HL-60/S4 treated with phorbol 12-myristate 13-acetate at 8.2 ng/mL for 4 days and 3 days (cell line): Measurements from ENCODE around the gene TAP1.

ENCODE experiments used
- in situ Hi-C: fragments of 300-500 bp; cut with MboI; formaldehyde crosslinking; loops from 2 replicates; pipeline ENCODE4 v1.15.0; 2022; ENCODE audit warnings: low sequenced_read_pairs

The TAP1 gene

DNA sequence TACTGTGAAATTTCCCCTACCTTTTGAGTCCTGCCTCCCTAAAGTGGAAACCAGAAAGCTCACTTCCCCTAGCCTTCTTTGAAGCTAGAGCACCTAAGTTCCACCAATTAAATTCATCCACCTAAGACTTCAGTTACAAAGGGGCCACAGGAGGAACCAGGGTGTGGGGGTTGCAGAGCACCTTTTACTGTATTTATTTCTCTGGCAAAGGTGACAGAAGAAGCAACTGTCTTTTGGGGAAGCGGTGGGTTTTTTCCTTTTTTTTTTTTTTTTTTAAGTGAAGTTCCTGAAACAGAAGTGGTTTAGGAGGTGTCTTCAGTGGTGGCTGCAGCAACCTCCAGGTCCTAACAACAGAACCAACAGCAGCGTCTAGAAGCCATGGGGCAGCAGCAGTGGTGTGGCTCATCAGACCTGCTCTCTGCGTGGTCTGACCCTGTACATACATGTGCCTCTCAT is 13.5 kb upstream of the TAP1 start:
- in situ Hi-C loops = no loop called here

DNA sequence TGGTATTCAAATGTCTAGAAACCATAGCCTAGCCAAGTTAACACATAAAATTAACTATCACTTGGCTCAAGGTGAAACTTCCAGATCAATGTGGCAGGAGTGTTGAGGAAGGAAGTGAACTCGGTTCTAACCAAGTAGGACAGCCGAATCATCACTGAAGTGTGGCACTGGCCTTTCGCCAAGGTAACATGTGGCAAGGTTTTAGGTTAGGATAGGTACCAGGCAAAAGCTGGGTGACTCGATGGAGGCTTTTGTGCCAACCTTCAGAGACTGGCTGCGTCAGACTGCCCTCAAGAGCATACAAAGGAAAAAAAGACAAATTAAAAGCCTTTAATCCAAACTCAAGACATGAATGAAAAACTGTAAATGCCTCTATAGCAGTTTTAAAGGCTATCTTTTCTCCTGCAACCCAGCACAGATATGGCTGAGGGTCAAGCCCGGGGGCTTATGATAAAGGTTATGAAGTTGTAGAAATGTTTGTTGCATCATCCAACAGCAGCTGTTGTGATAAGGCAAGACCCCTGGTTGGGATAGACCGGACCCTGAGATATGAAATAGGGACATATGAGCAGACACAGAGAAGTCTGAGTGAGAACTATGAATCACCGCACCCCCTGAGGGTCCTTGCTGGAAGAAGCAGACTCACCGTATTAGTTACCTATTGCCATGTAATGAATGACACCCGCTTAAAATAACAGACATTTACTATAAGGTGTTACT is 12.4 kb upstream of the TAP1 start:
- in situ Hi-C loops = no loop called here

DNA sequence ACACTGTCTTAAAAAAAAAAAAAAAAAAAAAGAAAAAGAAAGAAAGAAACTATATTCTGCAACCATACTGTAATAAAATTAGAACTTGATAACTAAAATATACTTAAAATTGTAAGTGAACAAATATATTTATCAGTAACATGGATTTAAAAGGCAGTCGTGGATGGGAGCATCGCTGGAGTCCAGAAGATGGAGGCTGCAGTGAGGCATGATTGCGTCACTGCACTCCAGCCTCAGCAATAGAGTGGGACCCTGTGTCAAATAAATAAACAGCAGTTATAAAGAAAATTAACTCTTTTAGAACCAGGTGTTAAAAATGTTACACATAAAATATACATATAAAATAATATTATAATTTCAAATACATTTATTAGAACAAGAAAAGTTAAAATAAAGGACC is 9.2 kb upstream of the TAP1 start:
- in situ Hi-C loops = no loop called here

DNA sequence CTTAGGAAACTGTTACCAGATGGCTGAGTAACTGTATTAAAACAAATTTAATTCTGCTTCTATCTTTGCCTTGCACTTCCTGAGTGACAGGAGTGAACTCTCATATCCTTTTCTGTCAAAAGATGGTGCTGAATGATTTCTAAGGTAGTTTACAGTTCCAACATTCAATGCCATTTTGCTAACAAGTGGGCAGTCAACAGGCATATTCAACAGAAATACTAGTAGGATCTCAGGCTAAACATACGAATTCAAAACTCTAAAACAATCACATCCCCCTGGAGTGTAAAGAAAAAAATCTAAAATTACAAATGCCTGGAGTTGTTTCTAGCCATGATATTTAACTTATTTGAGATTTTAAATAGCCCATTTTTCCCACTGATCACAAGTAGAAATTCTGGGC is 7.2 kb upstream of the TAP1 start:
- in situ Hi-C loops = no loop called here

DNA sequence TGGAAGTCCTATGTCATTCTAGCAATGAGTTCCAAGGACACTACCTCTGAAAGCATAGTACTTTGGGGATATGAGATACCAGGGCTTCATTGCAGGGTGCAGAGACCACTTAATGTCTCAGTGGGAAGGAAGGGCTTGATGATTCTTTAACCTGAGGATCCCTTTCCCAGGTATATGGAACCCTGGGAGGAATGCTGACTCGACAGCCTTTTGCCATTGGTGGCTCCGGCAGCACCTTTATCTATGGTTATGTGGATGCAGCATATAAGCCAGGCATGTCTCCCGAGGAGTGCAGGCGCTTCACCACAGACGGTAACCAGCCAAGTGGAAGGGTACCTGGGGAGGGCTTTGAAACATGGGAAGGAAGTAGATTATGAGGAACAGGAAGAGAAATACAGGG is 4.7 kb upstream of the TAP1 start:
- in situ Hi-C loops = no loop called here

DNA sequence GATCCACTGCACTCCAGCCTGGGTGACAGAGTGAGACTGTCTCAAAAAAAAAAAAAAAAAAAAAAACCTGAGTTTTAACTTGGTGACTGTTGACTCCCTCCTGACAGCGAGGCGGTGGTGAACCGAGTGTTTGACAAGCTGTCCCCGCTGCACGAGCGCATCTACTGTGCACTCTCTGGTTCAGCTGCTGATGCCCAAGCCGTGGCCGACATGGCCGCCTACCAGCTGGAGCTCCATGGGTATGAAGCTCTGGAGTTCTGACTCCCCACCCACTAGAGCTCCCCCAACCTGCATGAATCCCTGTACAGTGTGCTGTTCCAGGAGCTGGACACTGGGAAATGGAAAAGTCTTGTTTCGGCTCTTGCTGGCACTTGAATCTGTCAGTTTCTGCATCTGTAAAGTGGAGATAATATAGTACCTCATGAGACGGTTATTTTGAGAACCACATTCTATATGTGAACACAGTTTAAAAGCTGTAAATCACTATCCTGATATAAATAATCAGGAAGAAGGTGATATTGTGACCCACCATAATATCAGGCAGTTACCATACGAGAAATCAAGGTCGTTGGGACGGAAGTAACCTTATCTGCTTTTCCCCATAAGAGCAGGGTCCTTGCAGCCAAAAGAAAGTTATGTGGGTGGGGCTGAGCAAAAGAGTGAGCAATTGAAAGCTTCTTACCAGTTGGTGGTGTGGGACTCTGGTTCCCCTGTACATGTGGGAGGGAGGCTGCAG is 3.8 kb upstream of the TAP1 start:
- in situ Hi-C loops = no loop called here

DNA sequence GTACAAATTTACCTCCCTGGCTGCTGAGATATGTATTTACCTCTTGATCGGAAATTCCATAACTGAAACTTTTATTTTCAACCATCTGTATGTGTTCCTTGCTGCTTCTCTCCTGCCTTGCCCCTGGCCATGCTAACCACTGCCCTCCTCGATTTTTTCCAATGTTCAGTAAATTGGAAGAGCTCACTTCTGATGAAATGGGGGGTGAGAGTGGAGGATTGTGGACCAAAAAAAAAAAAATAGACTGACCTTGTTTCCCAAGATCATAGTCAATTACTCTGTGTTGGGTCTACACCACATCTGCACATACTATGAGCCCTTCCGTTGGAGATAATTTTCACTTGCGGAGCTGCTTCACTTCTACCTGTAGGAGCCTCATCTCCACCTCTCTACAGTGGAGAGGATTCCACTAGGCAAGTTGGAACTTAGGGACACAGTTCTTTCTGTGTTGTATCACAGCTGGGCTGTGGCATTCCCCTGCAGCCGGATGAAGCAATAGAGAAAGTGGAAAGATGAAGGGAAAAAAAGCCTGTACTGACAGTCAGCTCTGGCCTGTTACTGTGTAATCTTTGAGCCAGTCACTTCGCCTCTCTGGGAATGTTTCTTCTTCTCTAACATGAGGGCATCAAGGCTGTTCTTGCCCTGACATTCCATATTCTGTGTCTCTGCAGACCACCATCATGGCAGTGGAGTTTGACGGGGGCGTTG is 2.1 kb upstream of the TAP1 start:
- in situ Hi-C loops = no loop called here

DNA sequence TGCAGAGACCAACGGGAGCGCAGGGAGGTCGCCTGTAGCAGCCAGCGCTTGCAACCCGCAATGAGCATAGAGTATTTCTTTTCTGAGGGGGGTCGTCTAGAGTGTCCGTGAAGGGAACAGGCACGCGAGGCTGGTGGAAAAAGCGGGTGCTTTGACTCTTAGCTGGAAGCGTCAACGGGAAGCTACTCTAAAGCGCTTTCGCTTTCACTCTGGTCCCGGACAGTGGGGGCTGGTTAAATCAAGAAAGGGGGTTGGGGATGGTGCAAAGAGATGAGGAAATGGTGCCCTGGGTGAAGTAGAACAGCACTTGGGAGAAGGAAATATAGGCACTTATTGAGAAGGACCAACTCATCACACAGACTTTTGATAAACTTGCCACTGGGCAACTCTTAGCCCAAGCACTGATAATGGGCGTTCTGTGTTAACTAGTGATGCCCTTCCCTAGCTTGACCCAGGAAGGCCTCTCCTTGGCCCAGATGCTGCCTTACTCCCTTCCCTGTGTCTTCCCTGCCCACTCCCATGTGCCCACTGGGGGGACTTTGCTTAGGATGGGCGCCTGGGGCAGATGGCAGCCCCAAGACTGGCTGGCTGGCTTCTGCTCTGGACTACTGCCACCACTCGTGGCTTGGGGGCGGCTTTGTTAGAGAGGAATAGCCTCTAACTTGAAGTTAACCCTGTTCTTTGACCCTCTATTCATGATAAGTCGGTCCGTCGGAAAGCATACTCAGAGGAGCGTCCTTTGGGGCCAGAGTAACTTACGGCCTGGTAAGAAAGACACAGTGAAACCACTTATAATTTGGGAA is 1.1 kb upstream of the TAP1 start:
- in situ Hi-C loops = no loop called here

DNA sequence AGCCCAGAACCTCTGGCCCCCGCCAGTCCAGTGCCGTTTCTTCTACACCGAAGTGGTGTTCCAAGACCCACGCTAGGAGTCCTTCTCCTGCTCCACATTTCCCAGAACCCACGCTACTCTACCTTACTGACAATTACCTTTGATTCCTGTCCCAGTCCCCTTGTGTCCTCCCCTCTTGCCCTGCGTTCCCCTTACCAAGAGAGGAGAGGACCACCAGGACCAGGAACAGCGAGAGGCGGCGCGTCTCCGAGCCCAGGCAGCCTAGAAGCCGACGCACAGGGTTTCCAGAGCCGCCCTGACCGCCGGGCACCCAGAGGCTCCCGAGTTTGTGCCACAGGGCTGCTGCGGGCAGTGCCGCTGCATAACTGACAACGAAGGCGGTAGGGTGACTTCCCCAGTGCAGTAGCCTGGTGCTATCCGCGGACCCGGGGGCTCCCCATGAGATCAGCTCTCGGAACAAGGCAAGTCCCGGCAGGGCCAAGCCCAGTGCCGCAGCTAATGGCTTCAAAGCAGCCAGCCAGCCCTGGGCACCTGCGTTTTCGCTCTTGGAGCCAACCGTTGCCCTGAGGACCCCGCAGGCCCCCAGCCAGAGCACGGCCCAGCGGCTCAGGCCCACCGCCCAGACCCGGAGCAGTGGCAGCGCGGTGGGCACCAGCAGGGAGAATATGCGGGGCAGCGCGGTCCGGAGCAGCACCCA is 512 bp downstream of the TAP1 start:
- in situ Hi-C loops = no loop called here

DNA sequence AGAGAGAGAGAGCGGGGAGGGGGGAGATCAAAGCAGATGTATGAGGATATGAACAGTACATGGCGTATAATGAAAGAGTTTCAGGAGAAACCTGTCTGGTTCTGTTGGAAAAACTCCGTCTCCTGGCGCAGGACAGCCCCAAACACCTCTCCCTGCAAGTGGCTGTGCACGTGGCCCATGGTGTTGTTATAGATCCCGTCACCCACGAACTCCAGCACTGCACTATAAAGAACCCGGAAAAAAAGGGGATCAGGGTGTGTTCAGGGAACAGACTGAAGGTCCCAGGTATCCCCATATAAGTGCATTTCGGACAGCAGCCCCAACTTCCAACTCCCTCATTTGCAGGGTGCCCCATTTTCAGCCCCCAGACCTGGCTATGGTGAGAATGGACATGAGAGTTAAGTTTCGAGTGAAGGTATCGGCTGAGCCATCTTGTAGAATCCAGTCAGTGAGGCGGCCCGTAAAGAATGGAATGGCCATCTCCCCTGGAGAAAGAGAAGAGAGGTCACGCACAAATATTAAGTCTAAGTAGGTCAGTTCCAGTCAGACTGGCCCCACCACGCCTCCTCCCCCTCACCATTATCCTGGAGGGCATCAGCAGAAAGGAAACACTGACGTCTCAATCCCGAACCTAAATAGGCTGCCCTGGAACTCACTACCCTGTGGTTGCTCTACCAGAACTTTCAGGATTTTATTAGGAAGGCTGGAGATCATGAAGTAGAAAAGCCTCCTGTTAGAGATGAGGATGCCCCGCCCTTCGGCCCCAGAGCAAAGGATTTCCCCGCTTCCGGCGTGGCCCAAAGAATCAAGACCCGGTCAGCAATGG is 1.3 kb downstream of the TAP1 start:
- in situ Hi-C loops = no loop called here

DNA sequence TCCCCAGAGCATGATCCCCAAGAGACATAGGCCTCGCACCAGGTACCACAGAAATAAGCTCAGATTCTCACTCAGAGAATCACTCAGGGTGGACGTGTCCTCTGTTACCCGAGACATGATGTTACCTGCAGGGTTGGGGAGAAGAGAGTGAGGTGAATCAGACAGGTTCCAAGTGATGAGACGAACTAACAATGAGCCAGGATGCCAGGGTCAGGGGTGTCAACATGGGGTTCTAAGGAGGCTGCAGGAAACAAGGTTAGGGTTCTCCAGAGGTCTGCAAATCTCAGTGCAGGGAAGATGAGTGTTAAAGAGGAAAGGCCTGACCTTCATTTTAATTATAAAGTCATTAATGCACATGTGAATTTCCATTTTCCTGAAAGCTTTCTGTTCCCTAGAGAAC is 2.5 kb downstream of the TAP1 start:
- in situ Hi-C loops = no loop called here

DNA sequence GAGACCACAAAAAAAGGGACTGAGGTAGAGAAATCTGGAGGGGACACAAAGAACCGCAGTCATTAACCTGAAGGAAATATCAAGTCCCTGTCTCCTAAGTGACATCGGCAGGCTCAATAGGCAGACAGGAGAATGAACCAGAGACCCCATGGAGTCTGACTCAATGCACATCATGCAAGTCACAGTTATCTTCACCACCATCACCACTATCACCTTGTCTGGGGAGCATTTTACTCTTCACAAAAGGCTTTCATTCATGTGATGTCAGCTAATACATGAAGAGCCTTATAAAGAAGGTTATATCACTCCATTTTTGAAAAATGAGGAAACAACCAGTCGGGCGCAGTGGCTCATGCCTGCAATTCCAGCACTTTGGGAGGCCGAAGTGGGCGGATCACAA is 4.4 kb downstream of the TAP1 start:
- in situ Hi-C loops = no loop called here

DNA sequence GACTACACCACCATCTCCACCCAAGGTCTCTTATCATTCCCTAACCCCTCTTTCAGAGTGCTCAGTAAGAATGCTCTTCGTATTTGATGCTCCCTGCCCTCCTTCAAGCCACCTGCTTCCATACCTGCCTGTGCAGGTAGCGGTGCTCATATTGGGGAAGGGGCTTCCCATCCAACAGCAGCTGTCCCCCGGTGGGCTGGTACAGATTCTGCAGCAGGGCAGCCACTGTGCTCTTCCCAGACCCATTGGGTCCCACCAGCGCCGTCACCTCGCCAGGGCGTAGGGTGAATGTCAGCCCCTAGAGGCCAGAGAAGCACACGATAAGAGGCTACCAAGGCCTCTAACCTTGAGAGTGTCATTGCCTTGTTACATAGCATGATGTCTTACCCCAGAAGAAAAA is 5.7 kb downstream of the TAP1 start:
- in situ Hi-C loops = no loop called here

DNA sequence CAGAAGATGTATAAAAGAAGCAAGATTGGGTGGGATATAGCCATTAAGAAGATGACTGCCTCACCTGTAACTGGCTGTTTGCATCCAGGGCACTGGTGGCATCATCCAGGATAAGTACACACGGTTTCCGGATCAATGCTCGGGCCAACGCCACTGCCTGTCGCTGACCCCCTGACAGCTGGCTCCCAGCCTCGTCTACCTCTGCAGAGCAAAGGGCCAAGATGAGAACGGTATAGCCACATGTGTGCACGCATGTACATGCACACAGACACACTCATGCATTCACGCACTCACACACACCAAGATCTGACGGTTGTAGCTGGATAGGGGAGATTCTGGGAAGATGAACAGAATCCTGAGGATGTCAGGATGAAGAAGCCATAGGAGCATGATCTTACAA is 6.5 kb downstream of the TAP1 start:
- in situ Hi-C loops = no loop called here

DNA sequence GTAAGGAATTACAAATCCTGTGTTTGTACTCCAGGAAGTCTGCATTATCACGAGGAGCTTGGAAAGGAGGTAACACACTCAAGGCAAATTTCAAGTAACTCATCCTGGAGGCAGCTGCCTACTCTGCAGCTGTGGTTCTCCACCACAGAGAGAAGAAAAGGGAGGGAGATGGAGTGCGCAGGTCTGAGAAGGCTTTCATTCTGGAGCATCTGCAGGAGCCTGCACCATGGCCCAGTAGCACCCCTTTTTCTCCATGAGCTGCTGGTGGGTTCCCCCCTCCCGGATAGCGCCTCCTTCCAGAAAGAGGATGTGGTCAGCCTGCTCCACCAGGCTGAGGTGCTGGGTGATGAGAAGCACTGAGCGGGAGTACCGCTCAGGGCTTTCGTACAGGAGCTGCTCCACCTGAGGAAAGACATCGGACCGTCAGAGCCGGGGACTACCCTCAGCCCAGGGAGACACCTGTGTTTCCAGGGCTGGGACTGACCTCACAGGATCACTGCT is 8.1 kb downstream of the TAP1 start:
- in situ Hi-C loops = no loop called here

DNA sequence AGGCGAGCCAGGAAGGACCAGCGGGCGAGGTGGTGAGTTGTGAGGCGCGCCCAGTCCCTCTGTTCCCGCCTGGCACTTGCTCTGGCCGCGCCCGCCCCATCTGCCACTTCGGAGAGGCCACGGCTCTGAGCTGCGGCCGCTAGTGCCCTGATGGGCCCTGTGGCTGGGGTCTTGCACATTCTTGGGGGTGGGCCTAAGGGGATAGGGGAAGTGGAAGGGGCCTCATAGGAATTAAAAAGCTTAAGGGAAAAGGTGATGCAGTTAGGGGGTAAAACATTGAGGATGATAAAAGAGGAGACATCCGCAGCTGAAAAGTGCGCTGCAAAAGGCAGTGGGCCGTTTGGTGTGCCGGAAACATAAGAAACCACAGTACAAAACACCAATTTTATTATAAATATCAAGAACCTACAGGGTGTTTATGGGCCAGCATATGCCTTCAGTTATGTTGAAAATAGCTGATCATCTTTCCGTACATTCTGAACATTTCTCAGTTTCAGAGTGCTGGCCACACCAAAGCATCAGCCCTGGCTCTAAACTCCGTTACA is 8.6 kb downstream of the TAP1 start:
- in situ Hi-C loops = no loop called here

DNA sequence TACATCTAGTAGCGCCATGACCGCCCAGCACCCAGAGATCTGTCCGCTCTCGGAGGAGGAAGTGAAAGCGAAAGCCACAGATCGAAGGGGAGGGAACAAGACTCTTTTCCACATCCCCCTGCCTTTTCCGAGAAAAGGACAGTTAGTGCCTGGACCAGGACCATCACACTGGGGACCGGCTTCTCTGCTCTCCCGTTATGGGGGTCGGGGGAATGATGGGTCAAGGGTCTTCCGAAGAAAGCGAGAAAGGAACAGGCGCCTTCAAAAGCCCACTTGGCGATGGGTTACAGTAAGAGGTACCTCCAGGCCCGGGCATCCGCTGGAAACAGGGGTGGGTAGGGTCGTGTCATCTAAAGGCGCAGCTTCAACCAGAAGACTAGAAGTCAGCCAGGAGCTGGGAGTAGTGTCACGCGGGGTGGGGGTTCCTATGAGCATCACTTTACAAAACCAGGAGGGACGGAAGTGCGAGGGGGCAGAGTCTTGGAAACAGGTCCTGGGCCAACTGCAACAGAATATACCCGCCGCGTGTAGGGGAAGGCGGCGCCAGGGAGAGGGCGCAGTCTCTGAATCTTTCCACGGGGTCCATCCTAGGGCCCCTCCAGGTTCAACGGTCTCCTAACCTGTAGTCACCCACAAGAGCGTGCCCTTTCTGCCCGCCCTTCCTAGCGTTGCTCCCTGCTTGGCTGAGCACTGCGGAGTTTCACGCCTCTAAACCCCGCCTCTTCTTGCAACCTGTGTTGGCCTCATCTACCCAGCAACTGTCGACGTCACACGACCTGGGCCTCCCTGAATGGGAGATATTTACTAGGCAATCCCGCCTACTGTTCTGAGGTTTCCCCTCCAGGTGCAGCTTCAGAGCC is 9.3 kb downstream of the TAP1 start, which contains the start of gene PSMB8:
TSS of gene PSMB8 (minus strand) at position 69 of the 860 bp plus-strand sequence. CDS start at position 18, 51 bp downstream.
- in situ Hi-C loops = no loop called here

DNA sequence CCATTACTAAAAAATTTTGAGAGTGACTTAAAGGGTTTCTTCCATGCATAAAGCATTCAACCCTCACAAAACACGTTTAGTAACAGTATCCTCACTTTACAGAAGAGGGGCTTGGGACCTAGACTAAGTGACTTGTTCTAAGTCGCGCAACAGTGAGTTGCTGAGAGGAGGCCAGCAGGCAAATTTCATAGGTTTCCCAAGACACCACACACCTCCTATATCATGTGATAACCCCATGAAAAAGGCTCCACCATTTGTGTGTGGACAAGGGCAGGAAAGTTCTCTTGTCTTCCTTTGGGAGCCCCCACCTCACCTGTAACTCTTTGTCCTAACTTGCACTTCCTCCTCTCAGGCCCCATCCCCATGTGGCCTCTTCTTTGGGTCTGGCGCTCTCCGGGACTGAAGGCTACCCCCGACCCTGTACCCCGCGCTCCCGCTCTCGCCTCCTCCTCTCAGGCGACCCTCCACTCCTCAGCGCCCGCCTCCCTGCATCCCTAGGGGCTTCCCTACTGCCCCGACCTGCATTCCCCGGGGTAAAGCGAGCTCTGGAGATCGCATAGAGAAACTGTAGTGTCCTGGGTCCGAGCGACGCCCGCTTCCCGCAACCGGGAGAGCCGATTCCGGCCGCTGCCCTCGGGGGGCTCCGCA is 10.0 kb downstream of the TAP1 start:
- in situ Hi-C loops = no loop called here
